GM18520 (cell line): ENCODE results near the gene SIM2.

Experiments used
- ATAC-seq: cut with Tn5 transposase; IDR thresholded peaks from one replicate; pipeline ENCODE4 v1.9.1; 2021; ENCODE audit not compliant: unreplicated experiment

SIM2 gene

GRCh38 chr21:36684957-36685714 lies 13.8 kb upstream of the SIM2 start:
- no peak for ATAC-seq

- no peak for ATAC-seq
Measured at GRCh38 chr21:36686955-36687354, 12.0 kb upstream of the SIM2 start.

- ATAC-seq = no peak
Measured at GRCh38 chr21:36688324-36688723, 10.6 kb upstream of the SIM2 start.

- peak; percentile 23 for ATAC-seq
Measured at GRCh38 chr21:36689324-36689723, 9.6 kb upstream of the SIM2 start.

- no peak for ATAC-seq
Measured at GRCh38 chr21:36690628-36691554, 8.0 kb upstream of the SIM2 start.

GRCh38 chr21:36691555-36692041 lies 7.3 kb upstream of the SIM2 start:
- ATAC-seq = no peak

GRCh38 chr21:36692114-36692834 lies 6.6 kb upstream of the SIM2 start:
- ATAC-seq = no peak

GRCh38 chr21:36692835-36693488 lies 6.0 kb upstream of the SIM2 start:
- no peak for ATAC-seq

GRCh38 chr21:36693489-36694030 lies 5.4 kb upstream of the SIM2 start:
- ATAC-seq = no peak

GRCh38 chr21:36694031-36694515 lies 4.8 kb upstream of the SIM2 start:
- ATAC-seq = no peak

- ATAC-seq = no peak
Measured at GRCh38 chr21:36694593-36695282, 4.2 kb upstream of the SIM2 start.

- ATAC-seq = no peak
Measured at GRCh38 chr21:36695283-36695634, 3.7 kb upstream of the SIM2 start.

- no peak for ATAC-seq
Measured at GRCh38 chr21:36695671-36696389, 3.1 kb upstream of the SIM2 start.

GRCh38 chr21:36696390-36697059 lies 2.4 kb upstream of the SIM2 start:
- ATAC-seq = no peak

GRCh38 chr21:36697060-36697850 lies 1.7 kb upstream of the SIM2 start:
- ATAC-seq = no peak

GRCh38 chr21:36697851-36698384 lies 997 bp upstream of the SIM2 start:
- ATAC-seq = no peak

GRCh38 chr21:36698385-36698980 lies 432 bp upstream of the SIM2 start:
- no peak for ATAC-seq
